ACHN (cell line): ENCODE data around the gene SORBS1.
A peak's percentile ranks its signal among the peaks of the same experiment; 100 is the strongest.

ENCODE experiments used
- DNase-seq: peaks from one replicate; pipeline ENCODE4 v3.0.0-alpha.2; 2015
- in situ Hi-C: cut with HindIII; loops from 2 replicates; pipeline ENCODE4 v1.10.0; 2017; ENCODE audit warnings: low sequenced_read_pairs, low pct_ligation_motif_present, low pct_unique_long_range_greater_than_20kb

Gene SORBS1

GRCh38 chr10:95569368-95569767 lies 8.2 kb upstream of the SORBS1 start:
- no peak for DNase-seq
- in situ Hi-C loops, result no loop called here

- in situ Hi-C loops, result no loop called here
- DNase-seq, result peak; percentile 21
Measured at GRCh38 chr10:95567903-95568630, 6.9 kb upstream of the SORBS1 start.

- in situ Hi-C loops, result no loop called here
- no peak for DNase-seq
Measured at GRCh38 chr10:95566136-95566535, 5.0 kb upstream of the SORBS1 start.

GRCh38 chr10:95565336-95565735 lies 4.2 kb upstream of the SORBS1 start:
- no peak for DNase-seq
- in situ Hi-C loops, result no loop called here

- DNase-seq, result no peak
- in situ Hi-C loops, result no loop called here
Measured at GRCh38 chr10:95564291-95564690, 3.1 kb upstream of the SORBS1 start.

GRCh38 chr10:95562341-95562965 lies 1.3 kb upstream of the SORBS1 start:
- DNase-seq, result no peak
- in situ Hi-C loops, result no loop called here

- no peak for DNase-seq
- in situ Hi-C loops, result no loop called here
Measured at GRCh38 chr10:95561864-95562177, 650 bp upstream of the SORBS1 start.

GRCh38 chr10:95560278-95561176 lies 644 bp downstream of the SORBS1 start:
- peak; percentile 24 for DNase-seq
- in situ Hi-C loops, result no loop called here

- no peak for DNase-seq
- in situ Hi-C loops, result no loop called here
Measured at GRCh38 chr10:95559896-95560277, 1.3 kb downstream of the SORBS1 start.

GRCh38 chr10:95559471-95559870 lies 1.7 kb downstream of the SORBS1 start:
- DNase-seq, result no peak
- in situ Hi-C loops, result no loop called here

GRCh38 chr10:95558593-95559320 lies 2.4 kb downstream of the SORBS1 start:
- DNase-seq, result no peak
- in situ Hi-C loops, result no loop called here

GRCh38 chr10:95556994-95557767 lies 4.0 kb downstream of the SORBS1 start:
- in situ Hi-C loops, result no loop called here
- no peak for DNase-seq

GRCh38 chr10:95553674-95554073 lies 7.5 kb downstream of the SORBS1 start:
- no peak for DNase-seq
- in situ Hi-C loops, result no loop called here

- in situ Hi-C loops, result no loop called here
- no peak for DNase-seq
Measured at GRCh38 chr10:95552679-95553342, 8.4 kb downstream of the SORBS1 start.

- no peak for DNase-seq
- in situ Hi-C loops, result no loop called here
Measured at GRCh38 chr10:95550073-95550672, 11.0 kb downstream of the SORBS1 start.

GRCh38 chr10:95547791-95548435 lies 13.3 kb downstream of the SORBS1 start:
- DNase-seq, result no peak
- in situ Hi-C loops, result no loop called here

- in situ Hi-C loops, result no loop called here
Measured at GRCh38 chr10:95547197-95547596, 14.0 kb downstream of the SORBS1 start.

More at GRCh38 chr10:95547197-95547596, 14.0 kb downstream of the SORBS1 start:
- no peak for DNase-seq
